CD14-positive monocyte (primary cell): ENCODE results near the gene HAUS6. TPM values are rescaled to one million over a fixed set of nuclear protein-coding genes. Genes with fewer than 3 reads are reported as not detected.

Experiments
- DNase-seq, 3 donors: peaks; one replicate each; pipeline ENCODE4 v3.0.0-alpha.2; 2011 to 2022
- H2AFZ ChIP-seq: 2 replicates; pipeline ENCODE4 v1.6.0; 2012; ENCODE audit warnings: mild to moderate bottlenecking, low read depth, low read length, inconsistent platforms; ENCODE audit not compliant: insufficient read depth, poor library complexity, severe bottlenecking
- H3K27ac ChIP-seq, 2 donors: 1 replicate in 1 of 2; 2 replicates in 1 of 2; pipeline ENCODE4 v1.5.1; 2012 to 2013; ENCODE audit warnings: low read length in 2 of 2, control low read depth in 1 of 2, inconsistent platforms in 1 of 2, low read depth in 1 of 2, mild to moderate bottlenecking in 1 of 2
- H3K27me3 ChIP-seq, 2 donors: one replicate each; pipeline versions ENCODE4 v1.6.0 to v1.6.1; 2011 to 2013; ENCODE audit warnings: low read length in 2 of 2; ENCODE audit not compliant: control insufficient read depth in 2 of 2, insufficient read depth in 2 of 2
- H3K36me3 ChIP-seq, 2 donors: replicated peaks in 1 of 2; 1 replicate in 1 of 2; 2 replicates in 1 of 2; pipeline versions ENCODE4 v1.5.1 to v1.6.1; 2012 to 2013; ENCODE audit warnings: low read length in 2 of 2, control low read depth in 1 of 2, inconsistent platforms in 1 of 2, mild to moderate bottlenecking in 1 of 2; ENCODE audit not compliant: insufficient read depth in 2 of 2, control insufficient read depth in 1 of 2
- H3K4me1 ChIP-seq, 2 donors: 1 replicate in 1 of 2; 2 replicates in 1 of 2; pipeline versions ENCODE4 v1.5.1 to v1.6.1; 2012 to 2013; ENCODE audit warnings: low read length in 2 of 2, control low read depth in 1 of 2, inconsistent platforms in 1 of 2, mild to moderate bottlenecking in 1 of 2, moderate library complexity in 1 of 2; ENCODE audit not compliant: insufficient read depth in 2 of 2, control insufficient read depth in 1 of 2
- H3K4me2 ChIP-seq: replicated peaks from 2 replicates; pipeline ENCODE3; 2012; ENCODE audit warnings: low read length, moderate library complexity, mild to moderate bottlenecking; ENCODE audit not compliant: poor library complexity, severe bottlenecking; ENCODE audit errors: extremely low read depth
- H3K4me3 ChIP-seq, 3 experiments: fragments of 200-600 bp in 1 of 3; sonication (generic) in 1 of 3; replicated peaks in 1 of 3; 1 replicate in 2 of 3; 2 replicates in 1 of 3; pipeline ENCODE4 v1.5.1; 2011 to 2013; ENCODE audit warnings: low read length in 3 of 3, mild to moderate bottlenecking in 3 of 3, control low read depth in 2 of 3, low read depth in 2 of 3, inconsistent platforms in 1 of 3, moderate library complexity in 1 of 3
- H3K79me2 ChIP-seq: 2 replicates; pipeline ENCODE4 v1.6.0; 2012; ENCODE audit warnings: mild to moderate bottlenecking, control low read depth, inconsistent platforms, low read length, moderate library complexity; ENCODE audit not compliant: insufficient read depth
- H3K9ac ChIP-seq: 2 replicates; pipeline ENCODE4 v1.6.0; 2017; ENCODE audit warnings: low read length, mild to moderate bottlenecking; ENCODE audit not compliant: insufficient read depth, poor library complexity, severe bottlenecking
- H3K9me3 ChIP-seq, 2 donors: replicated peaks in 1 of 2; 1 replicate in 1 of 2; 2 replicates in 1 of 2; pipeline versions ENCODE4 v1.5.1 to v1.6.1; 2012 to 2013; ENCODE audit warnings: low read length in 2 of 2, control low read depth in 1 of 2; ENCODE audit not compliant: control insufficient read depth in 1 of 2, insufficient read depth in 1 of 2
- H4K20me1 ChIP-seq: 2 replicates; pipeline ENCODE4 v1.6.0; 2012; ENCODE audit warnings: mild to moderate bottlenecking, low read length, control low read depth, moderate library complexity; ENCODE audit not compliant: insufficient read depth
- H3K27ac Mint-ChIP-seq, 7 donors: one replicate each; pipeline ENCODE4 v1.8.0; 2020; ENCODE audit warnings: mild to moderate bottlenecking in 7 of 7, mixed read lengths in 7 of 7, moderate library complexity in 6 of 7, inconsistent platforms in 2 of 7
- H3K27me3 Mint-ChIP-seq, 3 donors: one replicate each; pipeline ENCODE4 v1.8.0; 2021 to 2022; ENCODE audit warnings: low read depth in 3 of 3, mild to moderate bottlenecking in 3 of 3, mixed read lengths in 3 of 3, moderate library complexity in 3 of 3, inconsistent platforms in 1 of 3
- H3K36me3 Mint-ChIP-seq, 2 donors: one replicate each; pipeline ENCODE4 v1.8.0; 2020; ENCODE audit warnings: mixed read lengths in 2 of 2, inconsistent platforms in 1 of 2, mild to moderate bottlenecking in 1 of 2
- H3K4me1 Mint-ChIP-seq: one replicate; pipeline ENCODE4 v1.8.0; 2020; ENCODE audit warnings: mild to moderate bottlenecking, mixed read lengths
- H3K4me3 Mint-ChIP-seq, 2 donors: one replicate each; pipeline ENCODE4 v1.8.0; 2020; ENCODE audit warnings: mild to moderate bottlenecking in 2 of 2, mixed read lengths in 2 of 2, moderate library complexity in 1 of 2
- H3K9me3 Mint-ChIP-seq, 7 donors: one replicate each; pipeline ENCODE4 v1.8.0; 2020 to 2022; ENCODE audit warnings: mixed read lengths in 7 of 7, mild to moderate bottlenecking in 6 of 7, moderate library complexity in 6 of 7, inconsistent platforms in 2 of 7
- WGBS: methylation state at CpG from one replicate; pipeline ENCODE4 v1.1.5; 2013; ENCODE audit warnings: missing lambda C conversion rate; ENCODE audit not compliant: insufficient coverage; 5-methylcytosine and 5-hydroxymethylcytosine counted together
- intact Hi-C, 2 donors: fragments of 100-400 bp; cut with micrococcal nuclease; formaldehyde crosslinking; loops; one replicate each; pipeline versions ENCODE4 v1.15.0 to v1.15.1; 2023
- polyA plus RNA-seq, 3 donors: library from polyadenylated mRNA; depleted of rRNA in 1 of 3; unstranded in 2 of 3; stranded (reverse) in 1 of 3; fragments of 300-500 nt in 2 of 3; fragments of >200 nt in 1 of 3; fragmentation: Illumina TruSeq in 2 of 3; gene quantifications; 1 replicate in 2 of 3; 2 replicates in 1 of 3; pipeline ENCODE4 v1.2.3, GENCODE V29; 2012 to 2021
- TF ChIP-seq, protein P1 (sequence below): fragments of 200-600 bp; IDR thresholded peaks from one replicate; pipeline ENCODE4 v1.8.0; 2022; ENCODE audit warnings: antibody characterized with exemption, mild to moderate bottlenecking

HAUS6 gene
- polyA plus RNA-seq, 3 donors: 1.3 to 4.1 (median 2.3) TPM

DNA sequence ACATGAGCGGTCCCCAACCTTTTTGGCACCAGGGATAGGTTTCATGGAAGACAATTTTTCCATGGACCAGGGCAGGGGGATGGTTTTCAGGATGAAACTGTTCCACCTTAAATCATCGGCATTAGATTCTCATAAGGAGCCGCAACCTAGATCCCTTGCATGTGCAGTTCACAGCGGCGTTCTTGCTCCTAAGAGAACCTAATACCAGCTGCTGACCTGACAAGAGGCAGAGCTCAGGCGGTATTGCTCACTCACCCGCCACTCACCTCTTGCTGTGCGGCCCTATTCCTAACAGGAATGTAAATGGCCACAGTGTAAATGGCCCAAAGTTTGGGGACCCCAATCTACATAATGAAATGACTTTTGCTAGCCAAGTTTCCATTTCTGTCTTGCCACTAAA lies 27.7 kb upstream of the HAUS6 start:
- Mint-ChIP-seq H3K36me3 (peaks cover 7 to 11% of the 10 kb centered on the region in 2 donors), H3K4me1 (peaks cover 36% of the 10 kb centered on the region), H3K27me3 (peaks cover 0 to 6% (median 2%) of the 10 kb centered on the region in 3 donors), H3K9me3 (peaks cover 0 to 4% (median 0%) of the 10 kb centered on the region in 7 donors), H3K4me3 (no peak overlapping the region), H3K27ac (no peak overlapping the region)
- peaks cover 7% of the 10 kb centered on the region for H4K20me1 ChIP-seq
- peaks cover 5 to 7% of the 10 kb centered on the region in 2 donors for H3K36me3 ChIP-seq
- H3K27ac ChIP-seq: no peak overlapping the region
- TF ChIP-seq, protein P1, sequence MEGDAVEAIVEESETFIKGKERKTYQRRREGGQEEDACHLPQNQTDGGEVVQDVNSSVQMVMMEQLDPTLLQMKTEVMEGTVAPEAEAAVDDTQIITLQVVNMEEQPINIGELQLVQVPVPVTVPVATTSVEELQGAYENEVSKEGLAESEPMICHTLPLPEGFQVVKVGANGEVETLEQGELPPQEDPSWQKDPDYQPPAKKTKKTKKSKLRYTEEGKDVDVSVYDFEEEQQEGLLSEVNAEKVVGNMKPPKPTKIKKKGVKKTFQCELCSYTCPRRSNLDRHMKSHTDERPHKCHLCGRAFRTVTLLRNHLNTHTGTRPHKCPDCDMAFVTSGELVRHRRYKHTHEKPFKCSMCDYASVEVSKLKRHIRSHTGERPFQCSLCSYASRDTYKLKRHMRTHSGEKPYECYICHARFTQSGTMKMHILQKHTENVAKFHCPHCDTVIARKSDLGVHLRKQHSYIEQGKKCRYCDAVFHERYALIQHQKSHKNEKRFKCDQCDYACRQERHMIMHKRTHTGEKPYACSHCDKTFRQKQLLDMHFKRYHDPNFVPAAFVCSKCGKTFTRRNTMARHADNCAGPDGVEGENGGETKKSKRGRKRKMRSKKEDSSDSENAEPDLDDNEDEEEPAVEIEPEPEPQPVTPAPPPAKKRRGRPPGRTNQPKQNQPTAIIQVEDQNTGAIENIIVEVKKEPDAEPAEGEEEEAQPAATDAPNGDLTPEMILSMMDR: no peak
- H2AFZ ChIP-seq: no peak overlapping the region
- no peak overlapping the region for H3K4me2 ChIP-seq
- WGBS: 92% methylated on average over 7 of the region's 8 CpGs
- H3K9me3 ChIP-seq: no peaks in the 10 kb centered on the region
- DNase-seq: no peak
- intact Hi-C loops: no loop called here
- H3K27me3 ChIP-seq: no peaks in the 10 kb centered on the region
- H3K79me2 ChIP-seq: peaks cover 13% of the 10 kb centered on the region
- no peak overlapping the region for H3K9ac ChIP-seq
- H3K4me3 ChIP-seq: no peak overlapping the region
- peaks cover 32 to 35% of the 10 kb centered on the region in 2 donors for H3K4me1 ChIP-seq

DNA sequence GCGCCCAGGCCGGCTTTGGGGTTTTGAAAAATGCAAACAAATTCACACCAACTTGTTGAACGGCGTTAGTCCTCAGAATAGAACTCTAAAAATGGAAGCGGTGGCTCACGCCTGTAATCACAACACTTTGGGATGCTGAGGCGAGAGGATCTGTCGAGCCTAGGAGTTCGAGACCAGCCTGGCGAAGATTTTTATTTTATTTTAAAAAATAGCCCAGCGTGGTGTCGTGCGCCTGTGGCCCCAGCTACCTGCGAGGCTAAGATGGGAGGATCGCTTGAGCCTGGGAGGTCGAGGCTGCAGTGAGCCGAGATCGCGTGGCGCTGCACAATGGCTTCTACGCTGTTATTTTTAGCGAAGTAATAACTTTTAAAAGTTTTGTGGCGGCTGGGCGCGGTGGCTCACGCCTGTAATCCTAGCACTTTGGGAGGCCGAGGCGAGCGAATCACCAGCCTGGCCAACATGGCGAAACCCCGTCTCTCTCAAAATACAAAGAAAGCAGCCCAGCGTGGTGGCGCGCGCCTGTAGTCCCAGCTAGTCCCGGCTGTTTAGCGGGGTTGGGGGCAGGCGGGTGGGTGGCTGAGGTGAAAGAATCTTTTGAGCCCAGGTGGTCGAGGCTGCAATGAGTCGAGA lies 25.3 kb upstream of the HAUS6 start:
- peaks cover 22% of the 10 kb centered on the region for H3K79me2 ChIP-seq
- peak overlapping the region; percentile 66 to 95 (median 77) for H3K4me3 ChIP-seq
- Mint-ChIP-seq H3K27ac (peak overlapping the region; percentile 91 to 96 (median 95)), H3K4me3 (peak overlapping the region; percentile 89 to 93), H3K4me1 (peaks cover 51% of the 10 kb centered on the region), H3K36me3 (peaks cover 23% of the 10 kb centered on the region in 2 donors), H3K27me3 (peaks cover 0 to 6% (median 2%) of the 10 kb centered on the region in 3 donors), H3K9me3 (no peaks in the 10 kb centered on the region)
- peak overlapping the region; percentile 89 for H3K4me2 ChIP-seq
- WGBS: 3% methylated on average over 25 of the region's 40 CpGs
- H3K36me3 ChIP-seq: peaks cover 13 to 20% of the 10 kb centered on the region in 2 donors
- no peaks in the 10 kb centered on the region for H3K27me3 ChIP-seq
- peaks cover 46 to 53% of the 10 kb centered on the region in 2 donors for H3K4me1 ChIP-seq
- TF ChIP-seq, protein P1: no peak
- peak in 2 of 3 donors; percentile 21 to 34 for DNase-seq
- H2AFZ ChIP-seq: peak overlapping the region; percentile 83
- no peaks in the 10 kb centered on the region for H3K9me3 ChIP-seq
- intact Hi-C loops: loop anchor here (2.0 to 5.0 kb wide), 3 partner anchors 25 to 44 kb away; partner anchors contain the start of gene HAUS6 (in 1 of the 2)
- H3K9ac ChIP-seq: peak overlapping the region; percentile 96
- H4K20me1 ChIP-seq: peaks cover 17% of the 10 kb centered on the region
- peak overlapping the region; percentile 96 to 97 for H3K27ac ChIP-seq
